GM12878 (cell line): Measurements from ENCODE around the gene MAPKAPK3. TPM values are rescaled to one million over a fixed set of nuclear protein-coding genes. Genes with fewer than 3 reads are reported as not detected.
A peak's percentile ranks its signal among the peaks of the same experiment; 100 is the strongest.

ENCODE experiments used
- ATAC-seq: fragments of 200-7000 bp; cut with Tn5 transposase; 3 replicates; pipeline ENCODE4 v1.9.1; 2020; ENCODE audit warnings: mild to moderate bottlenecking, moderate library complexity
- BruUV-seq: library from RNA; stranded (reverse); fragments of 400-500 nt; replicated peaks from 2 replicates; lab custom pipeline; 2021; lab: Mats Ljungman, UMichigan
- CTCF ChIA-PET: fragments of 300-600 bp; sonication (Branson Sonifier 250); formaldehyde crosslinking; extraction: SDS; loops from one replicate; lab custom pipeline; 2021; ENCODE audit warnings: inconsistent platforms; lab: Yijun Ruan, JAX
- POLR2A ChIA-PET: fragments of 350-600 bp; formaldehyde crosslinking; extraction: SDS; loops from one replicate; lab custom pipeline; 2021; ENCODE audit warnings: inconsistent platforms; lab: Charles Lee
- RAD21 ChIA-PET: fragments of 300-600 bp; sonication (Branson Sonifier 250); formaldehyde crosslinking; loops from one replicate; lab custom pipeline; 2023; ENCODE audit warnings: antibody characterized with exemption; ENCODE audit not compliant: unreplicated experiment; lab: Charles Lee
- SMC1A ChIA-PET: fragments of 300-600 bp; sonication (Branson Sonifier 250); formaldehyde crosslinking; loops from one replicate; lab custom pipeline; 2023; ENCODE audit not compliant: unreplicated experiment, uncharacterized antibody; lab: Charles Lee
- DNase-seq: peaks from one replicate; pipeline ENCODE4 v3.0.0-alpha.2; 2011; ENCODE audit warnings: low read depth, low spot score
- FAIRE-seq: peaks from 3 replicates; lab custom pipeline; 2011; peaks lifted over from hg19 to GRCh38; lab: Jason Lieb, UNC
- H2AFZ ChIP-seq: 2 replicates; pipeline ENCODE4 v1.6.0; 2011; ENCODE audit warnings: low read depth, low read length, control low read depth; ENCODE audit not compliant: control insufficient read depth
- H3K27ac ChIP-seq: 2 replicates; pipeline ENCODE4 v1.5.1; 2011; ENCODE audit warnings: control low read depth; ENCODE audit not compliant: control insufficient read depth, insufficient read depth
- H3K27me3 ChIP-seq, 2 experiments: replicated peaks in 1 of 2; 2 replicates each; pipeline versions ENCODE4 v1.6.0 to v1.6.1; 2011; ENCODE audit warnings: low read length in 1 of 2; ENCODE audit not compliant: control insufficient read depth in 2 of 2, insufficient read depth in 2 of 2
- H3K36me3 ChIP-seq, 2 experiments: 2 replicates each; pipeline ENCODE4 v1.5.1; 2011; ENCODE audit warnings: low read length in 1 of 2; ENCODE audit not compliant: control insufficient read depth in 2 of 2, insufficient read depth in 2 of 2
- H3K4me1 ChIP-seq: 2 replicates; pipeline ENCODE4 v1.6.1; 2011; ENCODE audit warnings: mild to moderate bottlenecking, low read length, moderate library complexity, mixed read lengths; ENCODE audit not compliant: control insufficient read depth, insufficient read depth
- H3K4me2 ChIP-seq: 2 replicates; pipeline ENCODE4 v1.6.0; 2011; ENCODE audit warnings: control low read depth; ENCODE audit not compliant: control insufficient read depth, insufficient read depth
- H3K4me3 ChIP-seq: fragments of 200-600 bp; sonication (generic); 2 replicates; pipeline ENCODE4 v1.5.1; 2016
- H3K79me2 ChIP-seq: 2 replicates; pipeline ENCODE4 v1.6.0; 2011; ENCODE audit warnings: low read length; ENCODE audit not compliant: control insufficient read depth, insufficient read depth
- H3K9ac ChIP-seq: 2 replicates; pipeline ENCODE4 v1.8.0; 2011; ENCODE audit warnings: low read length, control low read depth, mixed read lengths; ENCODE audit not compliant: control insufficient read depth, insufficient read depth
- H3K9me3 ChIP-seq: replicated peaks from 3 replicates; pipeline ENCODE4 v1.5.1; 2011; ENCODE audit warnings: mild to moderate bottlenecking, low read length; ENCODE audit not compliant: control insufficient read depth, insufficient read depth
- H4K20me1 ChIP-seq: 2 replicates; pipeline ENCODE4 v1.6.0; 2011; ENCODE audit not compliant: control insufficient read depth, insufficient read depth
- ASH2L ChIP-seq: fragments of 300-600, 200-600 bp; sonication (generic); IDR thresholded peaks from 2 replicates; pipeline ENCODE4 v1.6.1; 2017; ENCODE audit warnings: low read depth, mild to moderate bottlenecking, borderline replicate concordance
- BHLHE40 ChIP-seq, 2 experiments: fragments of 450-650 bp in 1 of 2; IDR thresholded peaks; 2 replicates each; pipeline ENCODE4 v1.6.1; 2011 to 2017; ENCODE audit warnings: low read depth in 2 of 2, borderline replicate concordance in 1 of 2, improper control_type of control experiment in 1 of 2, low read length in 1 of 2, mild to moderate bottlenecking in 1 of 2
- CEBPB ChIP-seq, 2 experiments: fragments of 150-350 bp in 1 of 2; IDR thresholded peaks; 2 replicates each; pipeline ENCODE4 v1.6.1; 2012 to 2014; ENCODE audit warnings: low read depth in 2 of 2, low read length in 2 of 2, borderline replicate concordance in 1 of 2, inconsistent platforms in 1 of 2
- DPF2 ChIP-seq: fragments of 450-650 bp; IDR thresholded peaks from 2 replicates; pipeline ENCODE4 v1.6.1; 2017; ENCODE audit warnings: mild to moderate bottlenecking
- POLR2AphosphoS5 ChIP-seq: IDR thresholded peaks from 2 replicates; pipeline ENCODE4 v1.6.1; 2011; ENCODE audit warnings: mild to moderate bottlenecking, low read length, inconsistent platforms
- RAD21 ChIP-seq: IDR thresholded peaks from 2 replicates; pipeline ENCODE4 v1.6.1; 2011; ENCODE audit warnings: mild to moderate bottlenecking, low read depth, low read length, moderate library complexity; ENCODE audit not compliant: insufficient read depth
- SIN3A ChIP-seq: IDR thresholded peaks from 2 replicates; pipeline ENCODE4 v1.6.1; 2012; ENCODE audit warnings: low read depth, low read length, improper control_type of control experiment
- SMC3 ChIP-seq: IDR thresholded peaks from 2 replicates; pipeline ENCODE4 v1.6.1; 2011; ENCODE audit warnings: low read length, improper control_type of control experiment, borderline replicate concordance
- SREBF1 ChIP-seq: IDR thresholded peaks from 2 replicates; pipeline ENCODE4 v1.6.1; 2012; ENCODE audit warnings: mild to moderate bottlenecking, low read length
- WGBS: methylation state at CpG from one replicate; pipeline ENCODE4 v1.1.6; 2016; ENCODE audit warnings: low lambda C conversion rate; ENCODE audit not compliant: insufficient replicate concordance, insufficient coverage; ENCODE audit errors: missing lambda C conversion rate; 5-methylcytosine and 5-hydroxymethylcytosine counted together
- in situ Hi-C: fragments of 300-500 bp; cut with MboI; formaldehyde crosslinking; loops from 9 replicates; pipeline ENCODE4 v1.14.3; 2018; ENCODE audit warnings: mixed read lengths
- intact Hi-C: fragments of 100-400 bp; cut with micrococcal nuclease; formaldehyde crosslinking; loops from one replicate; pipeline ENCODE4 v1.14.2; 2022; ENCODE audit not compliant: unreplicated experiment
- polyA plus RNA-seq, 11 experiments: library from polyadenylated mRNA; depleted of rRNA in 4 of 11; unstranded in 6 of 11; stranded (reverse) in 5 of 11; fragments of >200 nt; fragmentation: Nextera tagmentation in 4 of 11; fragmentation: Illumina TruSeq in 1 of 11; extraction: Ambion mirVana in 4 of 11; extraction: Trizol in 1 of 11; gene quantifications; 1 replicate in 1 of 11; 2 replicates in 10 of 11; pipeline versions ENCODE4 v1.2.1 to v1.2.3, GENCODE V29; 2011 to 2016; ENCODE audit warnings: inconsistent platforms in 2 of 11, missing spikeins in 2 of 11, low read depth in 1 of 11
- total RNA-seq, 4 experiments: library from RNA; depleted of rRNA in 3 of 4; stranded (reverse); fragments of >200 nt in 3 of 4; fragmentation: Illumina TruSeq in 1 of 4; extraction: Trizol in 1 of 4; gene quantifications; 2 replicates each; pipeline versions ENCODE4 v1.2.1 to v1.2.3, GENCODE V29; 2013 to 2021
- TF ChIP-seq, protein P1 (sequence below): IDR thresholded peaks from 2 replicates; pipeline ENCODE4 v1.6.1; 2011; ENCODE audit warnings: low read depth, mild to moderate bottlenecking, low read length, moderate library complexity, borderline replicate concordance; ENCODE audit errors: extremely low read depth
- TF ChIP-seq, protein P2 (sequence below): fragments of 450-650 bp; IDR thresholded peaks from 2 replicates; pipeline ENCODE4 v1.6.1; 2018; ENCODE audit warnings: mild to moderate bottlenecking, low read depth, moderate library complexity; ENCODE audit not compliant: partially characterized antibody

MAPKAPK3 gene
- total and polyA plus RNA-seq, 10 of the 15 experiments (the other 5 are each of a cell fraction or from before 2014, with no cell fraction given) = 7.9 to 66.0 (median 39.0) TPM

DNA sequence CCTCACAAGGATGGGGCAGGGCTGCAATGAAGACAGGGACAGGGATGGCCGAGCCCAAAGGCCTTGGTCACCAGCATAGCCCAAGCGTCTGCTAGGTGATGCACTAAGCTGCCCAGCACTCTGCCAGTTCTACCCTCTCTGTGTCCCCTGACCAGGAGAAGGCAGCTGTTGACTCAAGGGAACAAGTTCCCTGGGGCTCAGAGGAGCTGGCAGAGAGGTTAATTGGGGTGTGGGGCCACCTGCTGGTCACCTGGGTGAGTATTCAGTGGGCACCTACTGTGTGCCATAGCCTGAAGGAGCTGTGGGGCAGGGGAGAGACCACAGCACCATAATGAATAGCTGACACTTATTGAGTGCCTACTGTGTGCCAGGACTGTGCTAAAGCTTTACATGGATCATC, 35.8 kb downstream of the MAPKAPK3 start (continued):
- TF ChIP-seq BHLHE40 (IDR thresholded peaks at IDR 0.05; ENCODE audit: borderline replicate concordance in 1 of 2, low read depth in 2 of 2, low read length in 1 of 2) (no peak), ASH2L (no peak), RAD21 (peak; percentile 71), DPF2 (peak; percentile 89), SMC3 (peak; percentile 66)
- TF ChIP-seq, protein P1, sequence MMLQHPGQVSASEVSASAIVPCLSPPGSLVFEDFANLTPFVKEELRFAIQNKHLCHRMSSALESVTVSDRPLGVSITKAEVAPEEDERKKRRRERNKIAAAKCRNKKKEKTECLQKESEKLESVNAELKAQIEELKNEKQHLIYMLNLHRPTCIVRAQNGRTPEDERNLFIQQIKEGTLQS = no peak
- TF ChIP-seq, protein P2, sequence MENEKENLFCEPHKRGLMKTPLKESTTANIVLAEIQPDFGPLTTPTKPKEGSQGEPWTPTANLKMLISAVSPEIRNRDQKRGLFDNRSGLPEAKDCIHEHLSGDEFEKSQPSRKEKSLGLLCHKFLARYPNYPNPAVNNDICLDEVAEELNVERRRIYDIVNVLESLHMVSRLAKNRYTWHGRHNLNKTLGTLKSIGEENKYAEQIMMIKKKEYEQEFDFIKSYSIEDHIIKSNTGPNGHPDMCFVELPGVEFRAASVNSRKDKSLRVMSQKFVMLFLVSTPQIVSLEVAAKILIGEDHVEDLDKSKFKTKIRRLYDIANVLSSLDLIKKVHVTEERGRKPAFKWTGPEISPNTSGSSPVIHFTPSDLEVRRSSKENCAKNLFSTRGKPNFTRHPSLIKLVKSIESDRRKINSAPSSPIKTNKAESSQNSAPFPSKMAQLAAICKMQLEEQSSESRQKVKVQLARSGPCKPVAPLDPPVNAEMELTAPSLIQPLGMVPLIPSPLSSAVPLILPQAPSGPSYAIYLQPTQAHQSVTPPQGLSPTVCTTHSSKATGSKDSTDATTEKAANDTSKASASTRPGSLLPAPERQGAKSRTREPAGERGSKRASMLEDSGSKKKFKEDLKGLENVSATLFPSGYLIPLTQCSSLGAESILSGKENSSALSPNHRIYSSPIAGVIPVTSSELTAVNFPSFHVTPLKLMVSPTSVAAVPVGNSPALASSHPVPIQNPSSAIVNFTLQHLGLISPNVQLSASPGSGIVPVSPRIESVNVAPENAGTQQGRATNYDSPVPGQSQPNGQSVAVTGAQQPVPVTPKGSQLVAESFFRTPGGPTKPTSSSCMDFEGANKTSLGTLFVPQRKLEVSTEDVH = no peak
- TF ChIP-seq, all 136 proteins: peak for 4

DNA sequence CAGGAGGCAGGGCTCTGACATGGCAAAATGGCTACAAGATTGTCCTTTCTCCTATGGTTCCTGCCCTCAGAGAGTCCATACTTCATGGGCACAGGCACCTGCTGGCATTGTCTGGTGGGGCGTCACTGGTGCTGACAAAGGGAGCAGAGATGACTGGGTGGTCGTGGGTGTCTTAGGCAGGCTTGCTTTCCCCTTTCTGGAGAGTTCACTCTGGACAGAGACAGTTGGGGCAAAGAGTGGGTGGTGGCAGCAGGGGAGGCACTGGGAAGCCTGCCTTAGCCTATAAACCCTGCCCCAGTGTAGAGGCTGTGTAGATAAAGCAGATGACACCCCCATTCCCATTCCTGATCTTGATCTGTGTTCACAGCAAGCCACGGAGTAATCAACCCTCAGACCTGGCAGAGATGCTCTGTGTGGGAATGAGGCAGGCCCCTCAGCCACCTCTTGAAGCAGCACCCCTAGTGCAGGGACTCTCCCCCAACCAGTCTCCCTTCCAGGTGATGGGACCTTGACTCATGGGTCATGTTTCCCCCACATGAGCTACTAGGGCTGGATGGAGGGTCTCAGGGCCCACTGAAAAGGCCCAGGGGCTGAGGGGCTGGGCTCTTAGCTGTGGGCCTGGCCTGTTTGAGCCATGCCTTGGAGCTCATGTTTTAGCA, 37.1 kb downstream of the MAPKAPK3 start:
- POLR2A ChIA-PET = interaction anchor here (1.1 kb wide), 1 partner anchor 38 kb away, joined by 3 read pairs; the partner anchor contains the start of gene MAPKAPK3

More for the DNA sequence above, 37.1 kb downstream of the MAPKAPK3 start:
- intact Hi-C loops (no loop called here), in situ Hi-C loops (no loop called here)
- Histone ChIP-seq H3K36me3 (no peaks in the 10 kb centered on the region; a peak in 1 of 4 replicates), H3K4me3 (no peak overlapping the region), H3K4me2 (no peak overlapping the region), H4K20me1 (no peaks in the 10 kb centered on the region), H3K27ac (no peak overlapping the region), H3K4me1 (no peaks in the 10 kb centered on the region), H3K9ac (no peak overlapping the region), H2AFZ (no peak overlapping the region), H3K79me2 (no peaks in the 10 kb centered on the region), H3K9me3 (no peaks in the 10 kb centered on the region), H3K27me3 (no peaks in the 10 kb centered on the region; a peak in 3 of 4 replicates)
- DNase-seq = no peak
- ATAC-seq = no peak
- no peak for FAIRE-seq
- no TSS peak for BruUV-seq
- TF ChIP-seq SIN3A (no peak), POLR2AphosphoS5 (no peak), CEBPB (IDR thresholded peaks at IDR 0.05; ENCODE audit: borderline replicate concordance in 1 of 2, low read depth in 2 of 2, low read length in 2 of 2) (no peak), SREBF1 (no peak)
- CTCF ChIA-PET = interaction anchor here (1.0 to 10.8 kb wide), 8 partner anchors 13 to 85 kb away, joined by 3 to 250 read pairs (median 6); partner anchors contain the start of genes HEMK1 and MAPKAPK3
- 15% methylated on average over 3 of the region's 3 CpGs for WGBS
- SMC1A ChIA-PET = interaction anchor here (1.3 to 8.0 kb wide), 5 partner anchors 13 to 63 kb away, joined by 3 to 81 read pairs (median 6); partner anchors contain the start of genes CISH and MAPKAPK3
- RAD21 ChIA-PET = interaction anchor here (1.9 to 7.3 kb wide), 2 partner anchors 35 to 39 kb away, joined by 30 to 84 read pairs; partner anchors contain the start of gene MAPKAPK3
